GM21737 (cell line): ENCODE results near the gene RAI1.
"Not testable (repeated sequence)": the region's sequence is repeated elsewhere in the genome, so short reads cannot be mapped to it uniquely, and the experiment has no call there.

Source experiments
- ATAC-seq: cut with Tn5 transposase; IDR thresholded peaks from one replicate; pipeline ENCODE4 v1.9.1; 2021; ENCODE audit warnings: mild to moderate bottlenecking, moderate library complexity; ENCODE audit not compliant: unreplicated experiment

Gene RAI1

GRCh38 chr17:17794382-17794781 lies 113.1 kb downstream of the RAI1 start:
- no peak for ATAC-seq

- no peak for ATAC-seq
These were observed 114.0 kb downstream of the RAI1 start for GRCh38 chr17:17795296-17795695.

DNA sequence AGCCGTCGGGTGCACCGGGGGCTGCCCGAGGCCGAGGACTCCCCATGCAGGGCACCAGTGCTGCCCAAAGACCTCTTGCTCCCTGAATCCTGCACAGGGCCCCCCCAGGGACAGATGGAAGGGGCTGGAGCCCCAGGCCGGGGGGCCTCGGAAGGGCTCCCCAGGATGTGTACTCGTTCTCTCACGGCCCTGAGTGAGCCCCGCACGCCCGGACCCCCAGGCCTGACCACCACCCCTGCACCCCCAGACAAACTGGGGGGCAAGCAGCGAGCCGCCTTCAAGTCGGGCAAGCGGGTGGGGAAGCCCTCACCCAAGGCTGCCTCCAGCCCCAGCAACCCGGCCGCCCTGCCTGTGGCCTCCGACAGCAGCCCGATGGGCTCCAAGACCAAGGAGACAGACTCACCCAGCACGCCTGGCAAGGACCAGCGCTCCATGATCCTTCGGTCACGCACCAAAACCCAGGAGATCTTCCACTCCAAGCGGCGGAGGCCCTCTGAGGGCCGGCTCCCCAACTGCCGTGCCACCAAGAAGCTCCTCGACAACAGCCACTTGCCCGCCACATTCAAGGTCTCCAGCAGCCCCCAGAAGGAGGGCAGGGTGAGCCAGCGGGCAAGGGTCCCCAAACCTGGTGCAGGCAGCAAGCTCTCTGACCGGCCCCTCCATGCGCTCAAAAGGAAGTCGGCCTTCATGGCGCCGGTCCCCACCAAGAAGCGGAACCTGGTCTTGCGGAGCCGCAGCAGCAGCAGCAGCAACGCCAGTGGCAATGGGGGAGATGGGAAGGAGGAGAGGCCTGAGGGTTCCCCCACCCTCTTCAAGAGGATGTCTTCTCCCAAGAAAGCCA lies 114.9 kb downstream of the RAI1 start:
- no peak for ATAC-seq

GRCh38 chr17:17796787-17797061 lies 115.5 kb downstream of the RAI1 start:
- ATAC-seq = no peak

DNA sequence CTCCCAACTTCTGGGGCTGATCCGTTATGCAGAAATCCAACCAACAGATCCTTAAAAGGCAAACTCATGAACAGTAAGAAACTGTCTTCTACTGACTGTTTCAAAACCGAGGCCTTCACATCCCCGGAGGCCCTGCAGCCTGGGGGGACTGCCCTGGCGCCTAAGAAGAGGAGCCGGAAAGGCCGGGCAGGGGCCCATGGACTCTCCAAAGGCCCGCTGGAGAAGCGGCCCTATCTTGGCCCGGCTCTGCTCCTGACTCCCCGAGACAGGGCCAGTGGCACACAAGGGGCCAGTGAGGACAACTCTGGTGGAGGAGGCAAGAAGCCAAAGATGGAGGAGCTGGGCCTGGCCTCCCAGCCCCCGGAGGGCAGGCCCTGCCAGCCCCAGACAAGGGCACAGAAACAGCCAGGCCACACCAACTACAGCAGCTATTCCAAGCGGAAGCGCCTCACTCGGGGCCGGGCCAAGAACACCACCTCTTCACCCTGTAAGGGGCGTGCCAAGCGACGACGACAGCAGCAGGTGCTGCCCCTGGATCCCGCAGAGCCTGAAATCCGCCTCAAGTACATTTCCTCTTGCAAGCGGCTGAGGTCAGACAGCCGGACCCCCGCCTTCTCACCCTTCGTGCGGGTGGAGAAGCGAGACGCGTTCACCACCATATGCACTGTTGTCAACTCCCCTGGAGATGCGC lies 116.0 kb downstream of the RAI1 start:
- ATAC-seq = no peak

DNA sequence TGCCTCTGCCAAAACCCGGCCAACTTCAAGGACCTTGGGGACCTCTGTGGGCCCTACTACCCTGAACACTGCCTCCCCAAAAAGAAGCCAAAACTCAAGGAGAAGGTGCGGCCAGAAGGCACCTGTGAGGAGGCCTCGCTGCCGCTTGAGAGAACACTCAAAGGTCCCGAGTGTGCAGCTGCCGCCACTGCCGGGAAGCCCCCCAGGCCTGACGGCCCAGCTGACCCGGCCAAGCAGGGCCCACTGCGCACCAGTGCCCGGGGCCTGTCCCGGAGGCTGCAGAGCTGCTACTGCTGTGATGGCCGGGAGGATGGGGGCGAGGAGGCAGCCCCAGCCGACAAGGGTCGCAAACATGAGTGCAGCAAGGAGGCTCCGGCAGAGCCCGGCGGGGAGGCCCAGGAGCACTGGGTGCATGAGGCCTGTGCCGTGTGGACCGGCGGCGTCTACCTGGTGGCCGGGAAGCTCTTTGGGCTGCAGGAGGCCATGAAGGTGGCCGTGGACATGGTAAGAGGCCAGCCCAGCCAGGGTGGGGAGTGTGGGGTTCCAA lies 116.8 kb downstream of the RAI1 start:
- ATAC-seq = no peak

DNA sequence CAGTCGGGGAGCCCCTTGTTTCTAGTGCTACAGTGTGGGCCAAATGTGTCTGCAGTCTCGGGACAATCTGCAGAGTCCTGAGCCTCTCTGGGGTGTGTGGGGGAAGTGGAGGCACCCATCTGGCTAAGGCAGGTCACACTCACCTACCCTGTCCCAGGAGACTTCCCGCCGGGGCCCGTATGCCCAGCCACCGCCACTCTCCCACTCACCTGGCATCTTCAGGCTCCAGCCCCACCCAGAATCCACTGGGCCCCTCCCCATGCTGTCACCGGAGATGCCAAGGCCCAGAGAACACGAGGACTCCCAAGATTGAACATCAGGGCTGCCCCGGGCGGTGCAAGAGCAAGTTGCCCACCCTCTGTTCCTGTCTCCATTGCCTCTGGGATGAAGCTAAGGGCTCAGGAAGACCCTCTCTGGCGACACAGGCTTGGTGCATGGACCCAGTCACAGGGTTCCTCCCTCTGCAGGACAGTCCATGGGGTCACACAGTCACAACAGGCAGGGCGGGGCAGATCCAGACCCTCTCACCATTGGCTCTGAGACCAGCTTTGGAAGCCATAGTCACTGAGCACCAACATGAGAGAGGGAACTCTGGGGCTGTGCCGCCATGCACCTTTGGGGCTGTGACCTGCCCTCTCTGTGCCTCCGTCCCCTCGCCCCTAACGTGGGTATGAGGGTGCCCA lies 117.5 kb downstream of the RAI1 start:
- no peak for ATAC-seq

DNA sequence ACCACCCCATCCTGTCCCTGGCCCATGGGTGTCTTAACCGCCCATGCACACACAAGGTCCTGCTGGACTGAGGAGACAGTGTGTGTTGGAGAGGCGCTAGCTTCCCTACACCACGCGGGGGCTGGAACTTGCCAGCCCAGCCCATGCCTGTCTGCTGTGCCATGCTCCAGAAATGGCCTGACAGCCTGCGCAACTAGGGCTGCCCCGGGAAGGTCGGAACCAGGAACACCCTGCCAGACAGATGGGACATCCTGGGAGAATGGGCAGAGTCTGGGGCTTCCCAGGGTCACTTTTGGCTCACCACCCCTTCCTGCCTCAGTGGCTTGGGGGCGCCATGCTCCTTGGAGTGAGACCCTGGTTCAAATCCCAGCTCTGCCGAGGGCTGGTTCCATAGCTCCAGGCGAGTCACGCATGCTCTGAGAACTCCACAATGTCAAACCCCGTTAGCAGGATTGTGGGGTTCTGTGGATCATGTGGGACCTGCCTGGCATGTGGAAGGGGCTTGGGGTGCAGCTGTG lies 119.3 kb downstream of the RAI1 start:
- no peak for ATAC-seq

GRCh38 chr17:17801800-17802481 lies 120.7 kb downstream of the RAI1 start:
- ATAC-seq = no peak

DNA sequence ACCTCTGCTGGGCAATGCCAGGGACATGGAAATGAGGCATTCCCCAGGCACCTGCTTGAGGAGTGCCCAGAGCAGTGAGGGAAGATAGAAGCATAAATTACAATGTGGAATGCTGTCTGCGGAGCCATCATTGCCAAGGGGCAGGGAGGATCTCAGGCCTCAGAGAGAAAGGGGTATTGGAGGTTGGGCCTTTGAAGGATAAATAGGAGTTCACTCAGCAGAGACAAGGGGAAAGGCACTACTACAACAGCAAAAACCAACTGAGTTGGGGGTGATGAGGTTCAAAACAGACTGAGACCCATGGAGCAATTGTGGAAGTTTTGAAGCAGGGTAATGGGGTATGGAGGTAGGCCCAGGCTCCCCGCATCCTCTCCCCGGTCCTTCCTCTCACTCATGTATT lies 122.7 kb downstream of the RAI1 start:
- no peak for ATAC-seq

GRCh38 chr17:17805575-17805974 lies 124.3 kb downstream of the RAI1 start:
- no peak for ATAC-seq

DNA sequence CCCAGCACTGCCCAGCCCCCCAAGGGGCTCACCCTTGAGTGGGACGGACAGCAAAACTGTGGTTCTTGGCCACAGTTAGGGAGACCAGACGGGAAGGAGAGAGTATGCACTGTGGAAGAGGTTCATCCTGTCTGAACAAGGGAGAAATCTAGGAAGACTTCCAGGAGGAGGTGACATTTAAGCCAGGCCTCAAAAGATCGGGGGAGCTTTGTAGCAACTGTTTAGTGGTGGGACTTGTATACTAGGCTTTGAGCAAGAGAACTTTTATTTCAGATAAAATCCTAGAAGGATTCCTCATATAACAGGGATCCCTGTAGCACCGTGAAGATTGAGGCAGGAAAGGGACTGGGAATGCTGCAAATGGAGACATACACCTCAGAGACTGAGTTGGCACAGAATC lies 124.8 kb downstream of the RAI1 start:
- ATAC-seq = no peak

GRCh38 chr17:17806611-17807274 lies 125.5 kb downstream of the RAI1 start:
- ATAC-seq = no peak

- ATAC-seq = no peak
These were observed 126.2 kb downstream of the RAI1 start for GRCh38 chr17:17807440-17807839.

- ATAC-seq = not testable (repeated sequence)
These were observed 126.9 kb downstream of the RAI1 start for GRCh38 chr17:17808200-17808599.

GRCh38 chr17:17808706-17809432 lies 127.6 kb downstream of the RAI1 start:
- no peak for ATAC-seq

GRCh38 chr17:17809531-17810083 lies 128.3 kb downstream of the RAI1 start:
- ATAC-seq = no peak

DNA sequence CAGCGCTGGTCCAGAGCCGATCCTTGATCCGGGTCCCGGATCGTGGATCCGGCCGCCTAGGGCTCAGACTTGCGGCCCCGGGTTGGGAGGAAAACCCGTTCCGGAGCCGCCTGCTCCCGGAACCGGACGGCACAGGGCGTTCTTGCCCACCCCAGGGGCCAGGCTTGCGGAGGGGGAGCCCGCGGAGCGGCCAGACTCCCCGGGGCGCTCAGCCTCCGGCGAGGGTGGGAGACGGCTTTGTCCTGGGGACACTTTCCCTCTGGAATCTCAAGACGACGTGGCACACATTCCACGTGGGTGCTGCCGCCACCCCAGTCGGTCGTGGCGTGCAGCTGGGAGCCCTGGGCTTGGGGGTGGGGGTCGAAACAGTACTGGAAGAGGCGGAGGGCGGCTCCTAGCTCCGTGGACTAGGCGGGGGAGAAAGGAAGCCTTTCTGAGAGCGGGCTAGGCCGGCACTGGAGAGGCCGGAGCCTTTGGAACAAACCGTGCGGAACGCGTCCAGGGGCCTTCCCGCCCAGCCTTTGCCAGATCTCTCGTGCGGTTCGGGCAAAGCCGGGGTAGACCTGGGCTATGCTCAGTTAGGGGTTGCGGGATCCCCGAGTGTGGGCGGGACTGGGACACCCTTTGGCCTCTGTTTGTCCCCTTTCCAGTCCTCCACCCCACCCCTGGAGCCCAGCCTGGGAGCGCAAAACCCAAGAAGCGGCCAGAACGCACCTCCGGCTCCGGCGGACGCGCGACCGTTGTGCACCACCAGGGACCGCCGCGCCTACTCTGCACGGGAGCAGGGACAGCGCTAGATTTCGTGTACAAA lies 129.0 kb downstream of the RAI1 start:
- ATAC-seq = no peak

DNA sequence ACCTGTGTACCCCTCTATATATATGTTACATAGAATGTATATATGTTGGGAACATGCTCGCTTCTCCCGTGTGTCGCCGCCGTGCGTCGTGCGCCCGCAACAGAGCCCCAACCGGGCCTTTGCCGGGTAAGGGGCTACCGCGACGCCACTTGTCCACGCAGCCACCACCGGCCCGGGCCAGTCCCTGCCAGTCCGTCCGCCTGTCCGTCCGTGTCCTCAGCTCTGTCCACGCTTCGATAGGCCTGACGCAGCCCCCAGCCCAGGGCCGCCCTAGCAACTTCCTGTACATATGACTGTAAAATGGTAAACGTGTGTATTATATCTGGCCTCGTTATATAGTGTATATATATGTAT lies 129.6 kb downstream of the RAI1 start:
- no peak for ATAC-seq
